H9 (cell line): ENCODE measurements around the gene HNRNPF. TPM values are rescaled to one million over a fixed set of nuclear protein-coding genes. Genes with fewer than 3 reads are reported as not detected.
A peak's percentile ranks its signal among the peaks of the same experiment; 100 is the strongest.

Experiments used
- DNase-seq: peaks from one replicate; pipeline ENCODE4 v3.0.0-alpha.2; 2017
- H2AFZ ChIP-seq: one replicate; pipeline ENCODE4 v1.6.1; 2013; ENCODE audit warnings: mild to moderate bottlenecking, low read length, control low read depth, moderate library complexity
- H2AK5ac ChIP-seq: 2 replicates; pipeline ENCODE4 v1.6.1; 2013; ENCODE audit warnings: low read length, control low read depth, mixed read lengths; ENCODE audit not compliant: insufficient read length
- H2BK120ac ChIP-seq: one replicate; pipeline ENCODE4 v1.6.1; 2013; ENCODE audit warnings: low read depth, mild to moderate bottlenecking, low read length, control low read depth, inconsistent platforms; ENCODE audit not compliant: poor library complexity, severe bottlenecking
- H2BK12ac ChIP-seq: 2 replicates; pipeline ENCODE4 v1.6.1; 2013; ENCODE audit warnings: low read length, control low read depth, mixed read lengths, low read depth; ENCODE audit not compliant: insufficient read length
- H2BK15ac ChIP-seq: 2 replicates; pipeline ENCODE4 v1.6.1; 2013; ENCODE audit warnings: low read depth, low read length, control low read depth
- H2BK20ac ChIP-seq: one replicate; pipeline ENCODE4 v1.6.1; 2013; ENCODE audit warnings: low read depth, mild to moderate bottlenecking, low read length, control low read depth, inconsistent platforms; ENCODE audit not compliant: poor library complexity, severe bottlenecking
- H2BK5ac ChIP-seq: 2 replicates; pipeline ENCODE4 v1.6.1; 2013; ENCODE audit warnings: low read length, control low read depth, mixed read lengths; ENCODE audit not compliant: insufficient read length
- H3K14ac ChIP-seq: 2 replicates; pipeline ENCODE4 v1.6.1; 2013; ENCODE audit warnings: low read length, control low read depth; ENCODE audit not compliant: insufficient read depth
- H3K18ac ChIP-seq: 2 replicates; pipeline ENCODE4 v1.6.1; 2013; ENCODE audit warnings: low read depth, mild to moderate bottlenecking, mixed read lengths, low read length, control low read depth; ENCODE audit not compliant: insufficient read length
- H3K23ac ChIP-seq: 2 replicates; pipeline ENCODE4 v1.6.1; 2013; ENCODE audit warnings: low read length, control low read depth, mixed read lengths, low read depth; ENCODE audit not compliant: insufficient read length
- H3K23me2 ChIP-seq: 2 replicates; pipeline ENCODE4 v1.6.1; 2013; ENCODE audit warnings: low read depth, mild to moderate bottlenecking, mixed read lengths, low read length, control low read depth; ENCODE audit not compliant: insufficient read length, poor library complexity, severe bottlenecking
- H3K27ac ChIP-seq: 2 replicates; pipeline ENCODE4 v1.5.1; 2013; ENCODE audit warnings: low read length, control low read depth, mixed read lengths, low read depth; ENCODE audit not compliant: insufficient read length
- H3K27me3 ChIP-seq: 2 replicates; pipeline ENCODE4 v1.6.1; 2013; ENCODE audit warnings: low read length, control low read depth, inconsistent platforms; ENCODE audit not compliant: insufficient read depth
- H3K4ac ChIP-seq: 2 replicates; pipeline ENCODE4 v1.6.1; 2013; ENCODE audit warnings: low read depth, mild to moderate bottlenecking, control low read depth, inconsistent platforms, low read length, moderate library complexity
- H3K4me1 ChIP-seq: 2 replicates; pipeline ENCODE4 v1.6.1; 2013; ENCODE audit warnings: low read length, control low read depth, inconsistent platforms; ENCODE audit not compliant: insufficient read depth
- H3K4me2 ChIP-seq: 2 replicates; pipeline ENCODE4 v1.6.1; 2013; ENCODE audit warnings: low read length, control low read depth, mixed read lengths; ENCODE audit not compliant: insufficient read length, insufficient read depth
- H3K56ac ChIP-seq: 2 replicates; pipeline ENCODE4 v1.6.1; 2013; ENCODE audit warnings: low read depth, mild to moderate bottlenecking, mixed read lengths, low read length, control low read depth; ENCODE audit not compliant: insufficient read length
- H3K79me1 ChIP-seq: 2 replicates; pipeline ENCODE4 v1.6.1; 2013; ENCODE audit warnings: low read depth, mild to moderate bottlenecking, moderate library complexity, low read length, control low read depth, inconsistent platforms; ENCODE audit not compliant: insufficient read depth, poor library complexity, severe bottlenecking
- H3K79me2 ChIP-seq: 2 replicates; pipeline ENCODE4 v1.6.1; 2013; ENCODE audit warnings: low read length, control low read depth, inconsistent platforms; ENCODE audit not compliant: insufficient read depth
- H3K9ac ChIP-seq: 2 replicates; pipeline ENCODE4 v1.6.1; 2013; ENCODE audit warnings: low read length, control low read depth, mixed read lengths; ENCODE audit not compliant: insufficient read length; ENCODE audit errors: extremely low read depth
- H3K9me3 ChIP-seq: one replicate; pipeline ENCODE4 v1.6.1; 2013; ENCODE audit warnings: low read depth, low read length, inconsistent platforms; ENCODE audit not compliant: control insufficient read depth
- H3T11ph ChIP-seq: one replicate; pipeline ENCODE4 v1.6.1; 2013; ENCODE audit warnings: mild to moderate bottlenecking, low read length, control low read depth, inconsistent platforms
- H4K20me1 ChIP-seq: one replicate; pipeline ENCODE4 v1.6.1; 2013; ENCODE audit not compliant: control insufficient read depth, insufficient read length, insufficient read depth
- H4K5ac ChIP-seq: 2 replicates; pipeline ENCODE4 v1.6.1; 2013; ENCODE audit warnings: low read depth, mild to moderate bottlenecking, mixed read lengths, low read length, control low read depth; ENCODE audit not compliant: insufficient read length
- H4K8ac ChIP-seq: replicated peaks from 2 replicates; pipeline ENCODE4 v1.6.1; 2013; ENCODE audit warnings: low read length, control low read depth, mixed read lengths, low read depth; ENCODE audit not compliant: insufficient read length
- H4K91ac ChIP-seq: 2 replicates; pipeline ENCODE4 v1.6.1; 2013; ENCODE audit warnings: low read depth, mild to moderate bottlenecking, moderate library complexity, mixed read lengths, low read length, control low read depth; ENCODE audit not compliant: insufficient read length
- H3K27ac Mint-ChIP-seq, 3 experiments: 2 replicates in 2 of 3; 3 replicates in 1 of 3; pipeline ENCODE4 v1.8.0; 2020 to 2021; ENCODE audit warnings: mixed read lengths in 3 of 3, mild to moderate bottlenecking in 1 of 3, moderate library complexity in 1 of 3
- H3K27me3 Mint-ChIP-seq: 2 replicates; pipeline ENCODE4 v1.8.0; 2021; ENCODE audit warnings: low read depth, mild to moderate bottlenecking, moderate library complexity, mixed read lengths
- H3K36me3 Mint-ChIP-seq, 3 experiments: 2 replicates in 2 of 3; 3 replicates in 1 of 3; pipeline ENCODE4 v1.8.0; 2020 to 2021; ENCODE audit warnings: low read depth in 3 of 3, mixed read lengths in 3 of 3; ENCODE audit not compliant: insufficient read depth in 1 of 3
- H3K4me1 Mint-ChIP-seq, 2 experiments: 2 replicates each; pipeline ENCODE4 v1.8.0; 2020; ENCODE audit warnings: mixed read lengths in 2 of 2
- H3K4me3 Mint-ChIP-seq, 2 experiments: 2 replicates in 1 of 2; 3 replicates in 1 of 2; pipeline ENCODE4 v1.8.0; 2020 to 2021; ENCODE audit warnings: mild to moderate bottlenecking in 2 of 2, mixed read lengths in 2 of 2, moderate library complexity in 1 of 2
- H3K9me3 Mint-ChIP-seq, 2 experiments: 2 replicates in 1 of 2; 3 replicates in 1 of 2; pipeline ENCODE4 v1.8.0; 2020; ENCODE audit warnings: mild to moderate bottlenecking in 2 of 2, mixed read lengths in 2 of 2, moderate library complexity in 1 of 2
- WGBS: extraction: QIAGEN DNeasy Blood & Tissue Kit; methylation state at CpG from one replicate; pipeline ENCODE4 v1.1.7; 2013; ENCODE audit warnings: missing lambda C conversion rate, low lambda C conversion rate, mixed read lengths; ENCODE audit not compliant: insufficient read length; ENCODE audit errors: extremely low coverage; 5-methylcytosine and 5-hydroxymethylcytosine counted together
- total RNA-seq: library from RNA; stranded (reverse); gene quantifications from 2 replicates; pipeline ENCODE4 v1.2.1, GENCODE V29; 2021
- TF ChIP-seq, protein P1 (sequence below): fragments of 200-600 bp; sonication (generic); conservative IDR thresholded peaks from 3 replicates; pipeline ENCODE4 v1.8.0; 2021; ENCODE audit warnings: antibody characterized with exemption, mild to moderate bottlenecking

HNRNPF gene
- total RNA-seq, 1 experiment from 2014 or later, result 411 TPM

DNA sequence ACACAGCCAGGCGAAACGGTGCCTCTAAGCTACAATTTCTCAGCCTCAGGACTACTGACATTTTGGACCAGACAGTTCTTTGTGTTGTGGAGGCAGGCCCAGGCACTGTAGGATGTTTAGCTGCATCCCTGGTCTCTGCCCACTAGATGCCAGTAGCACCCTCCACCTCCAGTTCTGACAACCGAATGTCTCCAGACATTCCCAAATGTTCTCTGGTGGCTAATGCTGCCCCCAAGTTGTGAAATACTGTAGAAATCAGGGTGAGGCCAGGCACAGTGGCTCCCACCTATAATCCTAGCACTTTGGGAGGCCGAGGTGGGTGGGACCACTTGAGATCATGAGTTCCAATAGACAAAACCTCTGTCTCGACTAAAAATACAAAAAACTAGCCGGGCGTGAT lies 18.2 kb downstream of the HNRNPF start:
- Histone ChIP-seq H3K23me2 (peaks cover 4% of the 10 kb centered on the region), H2BK12ac (no peak overlapping the region), H2AK5ac (no peak overlapping the region), H3K4ac (no peak overlapping the region), H2BK20ac (no peak overlapping the region), H3K4me1 (no peaks in the 10 kb centered on the region; the same call in 1 of the 2 replicates), H4K5ac (no peak overlapping the region), H3K14ac (no peak overlapping the region), H3K27me3 (no peaks in the 10 kb centered on the region), H2AFZ (no peak overlapping the region), H4K8ac (no peak overlapping the region), H2BK15ac (no peak overlapping the region), H3K9me3 (no peaks in the 10 kb centered on the region), H3K27ac (no peak overlapping the region), H3K9ac (no peak overlapping the region), H3K56ac (no peak overlapping the region), H2BK5ac (no peak overlapping the region), H3K79me2 (peaks cover 30% of the 10 kb centered on the region), H2BK120ac (no peak overlapping the region), H3K18ac (no peak overlapping the region), H4K20me1 (no peaks in the 10 kb centered on the region), H3K23ac (no peak overlapping the region), H3K4me2 (no peak overlapping the region), H3T11ph (no peak overlapping the region), H4K91ac (no peak overlapping the region), H3K79me1 (peaks cover 7% of the 10 kb centered on the region)
- Mint-ChIP-seq H3K27me3 (peaks cover 2% of the 10 kb centered on the region; the same call in 1 of the 2 replicates), H3K9me3 (no peaks in the 10 kb centered on the region), H3K36me3 (peaks cover 75 to 98% (median 92%) of the 10 kb centered on the region in 3 experiments), H3K27ac (peak overlapping the region in 2 of 3 experiments; percentile 16 to 92; a peak in 4 of 7 replicates), H3K4me3 (0 out of 5 replicates have a peak overlapping the region, but pooled peaks of 1 of the 2 experiments have one; percentile 1), H3K4me1 (peaks cover 33 to 35% of the 10 kb centered on the region in 2 experiments)
- TF ChIP-seq, protein P1, sequence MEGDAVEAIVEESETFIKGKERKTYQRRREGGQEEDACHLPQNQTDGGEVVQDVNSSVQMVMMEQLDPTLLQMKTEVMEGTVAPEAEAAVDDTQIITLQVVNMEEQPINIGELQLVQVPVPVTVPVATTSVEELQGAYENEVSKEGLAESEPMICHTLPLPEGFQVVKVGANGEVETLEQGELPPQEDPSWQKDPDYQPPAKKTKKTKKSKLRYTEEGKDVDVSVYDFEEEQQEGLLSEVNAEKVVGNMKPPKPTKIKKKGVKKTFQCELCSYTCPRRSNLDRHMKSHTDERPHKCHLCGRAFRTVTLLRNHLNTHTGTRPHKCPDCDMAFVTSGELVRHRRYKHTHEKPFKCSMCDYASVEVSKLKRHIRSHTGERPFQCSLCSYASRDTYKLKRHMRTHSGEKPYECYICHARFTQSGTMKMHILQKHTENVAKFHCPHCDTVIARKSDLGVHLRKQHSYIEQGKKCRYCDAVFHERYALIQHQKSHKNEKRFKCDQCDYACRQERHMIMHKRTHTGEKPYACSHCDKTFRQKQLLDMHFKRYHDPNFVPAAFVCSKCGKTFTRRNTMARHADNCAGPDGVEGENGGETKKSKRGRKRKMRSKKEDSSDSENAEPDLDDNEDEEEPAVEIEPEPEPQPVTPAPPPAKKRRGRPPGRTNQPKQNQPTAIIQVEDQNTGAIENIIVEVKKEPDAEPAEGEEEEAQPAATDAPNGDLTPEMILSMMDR, result peak; percentile 64
- WGBS, result no CpG with 5 or more reads among the region's 7 CpGs
- peak; percentile 44 for DNase-seq
